HEK293 (cell line): ENCODE measurements around the gene AKAP11.

ENCODE experiments used
- CTCF ChIA-PET: fragments of 350-600 bp; formaldehyde crosslinking; extraction: SDS; loops from one replicate; lab custom pipeline; 2021; ENCODE audit warnings: antibody characterized with exemption; lab: Yijun Ruan, JAX
- POLR2A ChIA-PET: fragments of 300-600 bp; formaldehyde crosslinking; extraction: SDS; loops from one replicate; lab custom pipeline; 2020; ENCODE audit warnings: antibody characterized with exemption, inconsistent platforms; lab: Yijun Ruan, JAX
- H3K27ac ChIP-seq: fragments of 200-500 bp; sonication (Bioruptor generic); 2 replicates; pipeline ENCODE4 v1.5.1; 2014; ENCODE audit warnings: low read depth, low read length, control low read depth, inconsistent platforms; ENCODE audit errors: extremely low read depth
- H3K36me3 ChIP-seq, 2 experiments: fragments of 200-500 bp in 1 of 2; sonication (Bioruptor generic) in 1 of 2; 1 replicate in 1 of 2; 2 replicates in 1 of 2; pipeline ENCODE4 v1.5.1; 2014 to 2017; ENCODE audit warnings: inconsistent platforms in 2 of 2, low read length in 2 of 2; ENCODE audit not compliant: control insufficient read depth in 2 of 2, insufficient read depth in 1 of 2
- H3K4me1 ChIP-seq: fragments of 200-500 bp; sonication (Bioruptor generic); 2 replicates; pipeline ENCODE4 v1.5.1; 2014; ENCODE audit warnings: mild to moderate bottlenecking, low read length, inconsistent platforms; ENCODE audit not compliant: control insufficient read depth, insufficient read depth
- H3K4me3 ChIP-seq: 2 replicates; pipeline ENCODE4 v1.5.1; 2011; ENCODE audit warnings: low read depth, mild to moderate bottlenecking, control low read depth, low read length, moderate library complexity
- H3K9me3 ChIP-seq: fragments of 200-500 bp; sonication (Bioruptor generic); 2 replicates; pipeline ENCODE4 v1.5.1; 2014; ENCODE audit warnings: low read depth, low read length, inconsistent platforms; ENCODE audit not compliant: control insufficient read depth, insufficient read depth
- HOXA7 ChIP-seq: sonication (generic); formaldehyde crosslinking; IDR thresholded peaks from 2 replicates; pipeline ENCODE4 v1.8.1; 2022; ENCODE audit warnings: missing genetic modification reagents, borderline replicate concordance
- HOXD13 ChIP-seq: sonication (generic); formaldehyde crosslinking; IDR thresholded peaks from 2 replicates; pipeline ENCODE4 v1.8.0; 2022; ENCODE audit warnings: missing genetic modification reagents, borderline replicate concordance
- KLF1 ChIP-seq: fragments of 450-650 bp; formaldehyde crosslinking; IDR thresholded peaks from 2 replicates; pipeline ENCODE4 v1.5.1; 2016; ENCODE audit warnings: missing biosample characterization, missing genetic modification characterization
- KLF7 ChIP-seq: fragments of 450-650 bp; formaldehyde crosslinking; IDR thresholded peaks from 2 replicates; pipeline ENCODE4 v1.5.1; 2016; ENCODE audit warnings: missing biosample characterization, missing genetic modification characterization, borderline replicate concordance
- SALL2 ChIP-seq: fragments of 450-650 bp; formaldehyde crosslinking; IDR thresholded peaks from 2 replicates; pipeline ENCODE4 v1.5.0; 2017; ENCODE audit warnings: missing biosample characterization, mild to moderate bottlenecking, missing genetic modification characterization, borderline replicate concordance
- ZFP3 ChIP-seq: fragments of 450-650 bp; formaldehyde crosslinking; IDR thresholded peaks from 2 replicates; pipeline ENCODE4 v1.5.1; 2016; ENCODE audit warnings: low read depth, missing biosample characterization, missing genetic modification characterization
- ZNF121 ChIP-seq: fragments of 450-650 bp; formaldehyde crosslinking; IDR thresholded peaks from 2 replicates; pipeline ENCODE4 v1.5.1; 2016; ENCODE audit warnings: missing biosample characterization, missing genetic modification characterization
- ZNF138 ChIP-seq: fragments of 450-650 bp; formaldehyde crosslinking; IDR thresholded peaks from 2 replicates; pipeline ENCODE4 v1.5.1; 2016; ENCODE audit warnings: missing biosample characterization, missing genetic modification characterization, borderline replicate concordance
- ZNF16 ChIP-seq: fragments of 450-650 bp; formaldehyde crosslinking; IDR thresholded peaks from 2 replicates; pipeline ENCODE4 v1.5.1; 2016; ENCODE audit warnings: low read depth, missing biosample characterization, missing genetic modification characterization
- ZNF571 ChIP-seq: fragments of 450-650 bp; formaldehyde crosslinking; IDR thresholded peaks from 2 replicates; pipeline ENCODE4 v1.5.0; 2017; ENCODE audit warnings: missing biosample characterization, missing genetic modification characterization
- TF ChIP-seq, protein P1 (sequence below): fragments of 450-650 bp; formaldehyde crosslinking; IDR thresholded peaks from 2 replicates; pipeline ENCODE4 v1.5.0; 2017; ENCODE audit warnings: missing biosample characterization, missing genetic modification characterization, borderline replicate concordance
- TF ChIP-seq, protein P2 (sequence below): fragments of 450-650 bp; formaldehyde crosslinking; IDR thresholded peaks from 2 replicates; pipeline ENCODE4 v1.5.1; 2016; ENCODE audit warnings: missing biosample characterization, missing genetic modification characterization
- TF ChIP-seq, protein P3 (sequence below): fragments of 450-650 bp; formaldehyde crosslinking; IDR thresholded peaks from 2 replicates; pipeline ENCODE4 v1.5.1; 2016; ENCODE audit warnings: missing biosample characterization, missing genetic modification characterization
- TF ChIP-seq, protein P4 (sequence below): fragments of 450-650 bp; formaldehyde crosslinking; IDR thresholded peaks from 2 replicates; pipeline ENCODE4; 2016; ENCODE audit warnings: missing biosample characterization, missing genetic modification characterization

AKAP11 gene

DNA sequence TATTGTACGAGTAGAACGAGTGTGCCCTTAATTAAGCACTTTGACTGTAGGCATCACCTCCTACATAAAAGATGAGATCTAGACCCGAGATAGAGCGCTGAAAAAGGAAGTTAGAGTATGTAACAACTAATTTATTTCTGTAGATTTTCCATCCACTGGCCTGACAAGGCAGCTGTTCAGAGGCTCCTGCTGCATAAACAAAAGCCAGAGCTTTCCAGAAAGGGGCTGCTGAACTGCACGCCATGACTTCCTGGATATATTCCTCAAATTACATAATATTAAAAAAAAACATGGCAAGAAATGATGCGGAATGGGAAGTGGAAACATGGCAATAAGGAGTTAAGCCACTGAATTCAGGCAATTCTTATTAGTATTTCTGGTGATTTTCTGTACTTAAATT lies 89.7 kb downstream of the AKAP11 start (continued):
- TF ChIP-seq HOXD13 (CRISPR knock-in tag), result no peak
- TF ChIP-seq, protein P1, sequence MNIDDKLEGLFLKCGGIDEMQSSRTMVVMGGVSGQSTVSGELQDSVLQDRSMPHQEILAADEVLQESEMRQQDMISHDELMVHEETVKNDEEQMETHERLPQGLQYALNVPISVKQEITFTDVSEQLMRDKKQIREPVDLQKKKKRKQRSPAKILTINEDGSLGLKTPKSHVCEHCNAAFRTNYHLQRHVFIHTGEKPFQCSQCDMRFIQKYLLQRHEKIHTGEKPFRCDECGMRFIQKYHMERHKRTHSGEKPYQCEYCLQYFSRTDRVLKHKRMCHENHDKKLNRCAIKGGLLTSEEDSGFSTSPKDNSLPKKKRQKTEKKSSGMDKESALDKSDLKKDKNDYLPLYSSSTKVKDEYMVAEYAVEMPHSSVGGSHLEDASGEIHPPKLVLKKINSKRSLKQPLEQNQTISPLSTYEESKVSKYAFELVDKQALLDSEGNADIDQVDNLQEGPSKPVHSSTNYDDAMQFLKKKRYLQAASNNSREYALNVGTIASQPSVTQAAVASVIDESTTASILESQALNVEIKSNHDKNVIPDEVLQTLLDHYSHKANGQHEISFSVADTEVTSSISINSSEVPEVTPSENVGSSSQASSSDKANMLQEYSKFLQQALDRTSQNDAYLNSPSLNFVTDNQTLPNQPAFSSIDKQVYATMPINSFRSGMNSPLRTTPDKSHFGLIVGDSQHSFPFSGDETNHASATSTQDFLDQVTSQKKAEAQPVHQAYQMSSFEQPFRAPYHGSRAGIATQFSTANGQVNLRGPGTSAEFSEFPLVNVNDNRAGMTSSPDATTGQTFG (tag by site-specific recombination), result no peak
- TF ChIP-seq, all 188 proteins: peak for 0

DNA sequence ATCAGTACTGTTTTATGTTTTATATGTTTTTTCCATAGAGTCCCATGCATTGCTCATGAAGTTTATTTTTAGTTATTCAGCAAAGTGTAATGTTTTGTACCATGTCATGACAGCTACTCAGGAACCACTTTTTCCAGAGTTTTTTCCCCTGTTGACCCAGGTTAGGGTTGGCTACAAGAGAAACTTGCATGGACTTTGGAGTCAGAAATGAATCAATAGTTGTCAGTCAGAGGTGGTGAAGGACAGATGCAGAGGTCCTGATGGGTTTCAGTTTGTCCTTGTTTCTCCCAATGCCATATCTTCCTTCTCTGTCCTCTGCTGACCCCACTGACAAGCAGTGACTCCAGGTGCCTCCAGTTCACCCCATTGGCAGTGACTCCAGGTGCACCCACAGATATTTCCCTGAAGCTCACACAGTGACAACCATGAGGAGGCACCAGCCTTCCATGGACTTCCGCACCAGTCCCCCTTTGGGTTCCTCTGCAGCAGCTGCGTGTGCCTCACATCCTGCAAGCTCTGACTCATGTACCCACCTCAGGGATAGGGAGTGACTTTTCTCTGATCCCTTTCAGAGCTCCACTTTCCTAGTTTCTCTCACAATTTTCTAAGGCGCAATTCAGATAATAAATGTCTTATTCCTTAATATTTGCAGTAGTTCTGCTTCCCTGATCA lies 92.1 kb downstream of the AKAP11 start:
- no peak overlapping the region for H3K4me3 ChIP-seq
- no peak overlapping the region for H3K27ac ChIP-seq
- no peaks in the 10 kb centered on the region for H3K36me3 ChIP-seq
- CTCF ChIA-PET, result no interaction called here
- POLR2A ChIA-PET, result no interaction called here
- TF ChIP-seq HOXA7 (CRISPR knock-in tag) (no peak), ZFP3 (tag by site-specific recombination) (no peak), ZNF121 (no peak), KLF7 (no peak), ZNF16 (tag by site-specific recombination) (no peak), ZNF571 (tag by site-specific recombination) (no peak), ZNF138 (no peak), KLF1 (tag by site-specific recombination) (no peak), SALL2 (tag by site-specific recombination) (no peak)
- TF ChIP-seq, protein P2, sequence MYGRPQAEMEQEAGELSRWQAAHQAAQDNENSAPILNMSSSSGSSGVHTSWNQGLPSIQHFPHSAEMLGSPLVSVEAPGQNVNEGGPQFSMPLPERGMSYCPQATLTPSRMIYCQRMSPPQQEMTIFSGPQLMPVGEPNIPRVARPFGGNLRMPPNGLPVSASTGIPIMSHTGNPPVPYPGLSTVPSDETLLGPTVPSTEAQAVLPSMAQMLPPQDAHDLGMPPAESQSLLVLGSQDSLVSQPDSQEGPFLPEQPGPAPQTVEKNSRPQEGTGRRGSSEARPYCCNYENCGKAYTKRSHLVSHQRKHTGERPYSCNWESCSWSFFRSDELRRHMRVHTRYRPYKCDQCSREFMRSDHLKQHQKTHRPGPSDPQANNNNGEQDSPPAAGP, result no peak
- TF ChIP-seq, protein P3, sequence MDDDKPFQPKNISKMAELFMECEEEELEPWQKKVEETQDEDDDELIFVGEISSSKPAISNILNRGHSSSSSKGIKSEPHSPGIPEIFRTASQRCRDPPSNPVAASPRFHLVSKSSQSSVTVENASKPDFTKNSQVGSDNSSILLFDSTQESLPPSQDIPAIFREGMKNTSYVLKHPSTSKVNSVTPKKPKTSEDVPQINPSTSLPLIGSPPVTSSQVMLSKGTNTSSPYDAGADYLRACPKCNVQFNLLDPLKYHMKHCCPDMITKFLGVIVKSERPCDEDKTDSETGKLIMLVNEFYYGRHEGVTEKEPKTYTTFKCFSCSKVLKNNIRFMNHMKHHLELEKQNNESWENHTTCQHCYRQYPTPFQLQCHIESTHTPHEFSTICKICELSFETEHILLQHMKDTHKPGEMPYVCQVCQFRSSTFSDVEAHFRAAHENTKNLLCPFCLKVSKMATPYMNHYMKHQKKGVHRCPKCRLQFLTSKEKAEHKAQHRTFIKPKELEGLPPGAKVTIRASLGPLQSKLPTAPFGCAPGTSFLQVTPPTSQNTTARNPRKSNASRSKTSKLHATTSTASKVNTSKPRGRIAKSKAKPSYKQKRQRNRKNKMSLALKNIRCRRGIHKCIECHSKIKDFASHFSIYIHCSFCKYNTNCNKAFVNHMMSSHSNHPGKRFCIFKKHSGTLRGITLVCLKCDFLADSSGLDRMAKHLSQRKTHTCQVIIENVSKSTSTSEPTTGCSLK (tag by site-specific recombination), result no peak
- TF ChIP-seq, protein P1 (tag by site-specific recombination), result no peak
- TF ChIP-seq, protein P4, sequence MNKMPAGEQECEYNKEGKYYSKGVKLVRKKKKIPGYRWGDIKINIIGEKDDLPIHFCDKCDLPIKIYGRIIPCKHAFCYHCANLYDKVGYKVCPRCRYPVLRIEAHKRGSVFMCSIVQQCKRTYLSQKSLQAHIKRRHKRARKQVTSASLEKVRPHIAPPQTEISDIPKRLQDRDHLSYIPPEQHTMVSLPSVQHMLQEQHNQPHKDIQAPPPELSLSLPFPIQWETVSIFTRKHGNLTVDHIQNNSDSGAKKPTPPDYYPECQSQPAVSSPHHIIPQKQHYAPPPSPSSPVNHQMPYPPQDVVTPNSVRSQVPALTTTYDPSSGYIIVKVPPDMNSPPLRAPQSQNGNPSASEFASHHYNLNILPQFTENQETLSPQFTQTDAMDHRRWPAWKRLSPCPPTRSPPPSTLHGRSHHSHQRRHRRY (tag by site-specific recombination), result no peak
- no peaks in the 10 kb centered on the region for H3K9me3 ChIP-seq
- no peaks in the 10 kb centered on the region for H3K4me1 ChIP-seq
